Smooth muscle cell of trachea (primary cell): ENCODE measurements around the gene UBQLN1. TPM values are rescaled to one million over a fixed set of nuclear protein-coding genes. Genes with fewer than 3 reads are reported as not detected.

Source experiments
- total RNA-seq: library from RNA; depleted of rRNA; stranded (reverse); fragments of >200 nt; gene quantifications from 2 replicates; pipeline ENCODE4 v1.2.1, GENCODE V29; 2014

The UBQLN1 gene
- 110 and 111 TPM in 2 replicates for total RNA-seq

GRCh38 chr9:83707768-83708514 is at the start of gene UBQLN1:
Gene UBQLN1, minus strand, starts transcription at chr9:83707958. Its CDS starts 279 bp downstream, at chr9:83707679.

GRCh38 chr9:83622939-83623678 is 84.6 kb downstream of the UBQLN1 start, which contains the start of gene IDNK:
Gene IDNK, plus strand, starts transcription at chr9:83623143. Its CDS starts 29 bp downstream, at chr9:83623172.

Other genes starting within 250 kb of the UBQLN1 start
- 0.44 and 1.2 TPM in 2 replicates for gene FRMD3, start 169.6 kb downstream of the UBQLN1 start, total RNA-seq
- 4.8 and 12.4 TPM in 2 replicates for gene IDNK, start 84.8 kb downstream of the UBQLN1 start, total RNA-seq
- 0.66 and 1.0 TPM in 2 replicates for gene GKAP1, start 109.8 kb upstream of the UBQLN1 start, total RNA-seq
- gene KIF27, start 213.5 kb upstream of the UBQLN1 start, total RNA-seq: 2.3 and 3.8 TPM in 2 replicates